ENCODE measurements around the gene CDADC1. TPM values are rescaled to one million over a fixed set of nuclear protein-coding genes. Genes with fewer than 3 reads are reported as not detected.

Gene CDADC1
- total and polyA plus RNA-seq, 2 experiments from 2014 or later, result 9.1 to 12.7 TPM

DNA sequence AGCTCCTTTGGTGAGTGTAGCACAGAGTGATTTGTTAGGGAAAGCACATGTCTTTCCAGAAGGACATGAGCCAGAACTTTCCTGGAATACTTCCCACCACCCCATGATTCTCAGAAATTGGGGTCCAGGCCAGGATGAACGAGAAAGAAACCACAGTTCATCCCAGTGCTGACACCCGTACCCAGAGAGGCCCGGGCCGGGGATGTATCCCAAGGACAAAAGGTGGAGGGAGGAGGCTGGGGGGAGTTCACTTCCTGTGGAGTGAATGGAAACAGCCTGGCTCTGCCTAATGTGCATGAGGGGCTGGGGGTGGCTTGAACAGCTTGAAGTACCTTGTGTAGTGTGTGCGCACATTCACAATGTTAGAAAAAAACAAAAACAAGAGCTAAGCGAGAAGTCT is 47.5 kb downstream of the CDADC1 start:
- no peaks in the 10 kb centered on the region for H3K36me3 ChIP-seq
- no peaks in the 10 kb centered on the region for H3K4me1 ChIP-seq (ENCODE audit: low read depth)
- no peak for TF ChIP-seq CTCF (IDR thresholded peaks at IDR 0.05; ENCODE audit: low read depth, low read length)
- H3K27ac ChIP-seq, result no peak overlapping the region
- H3K4me3 ChIP-seq, result no peak overlapping the region
- no peaks in the 10 kb centered on the region for H3K9me3 ChIP-seq (ENCODE audit: low read depth)
- no peak for DNase-seq (ENCODE audit: low read depth in 1 of 2, low spot score in 1 of 2)
- no peaks in the 10 kb centered on the region for H3K27me3 ChIP-seq

DNA sequence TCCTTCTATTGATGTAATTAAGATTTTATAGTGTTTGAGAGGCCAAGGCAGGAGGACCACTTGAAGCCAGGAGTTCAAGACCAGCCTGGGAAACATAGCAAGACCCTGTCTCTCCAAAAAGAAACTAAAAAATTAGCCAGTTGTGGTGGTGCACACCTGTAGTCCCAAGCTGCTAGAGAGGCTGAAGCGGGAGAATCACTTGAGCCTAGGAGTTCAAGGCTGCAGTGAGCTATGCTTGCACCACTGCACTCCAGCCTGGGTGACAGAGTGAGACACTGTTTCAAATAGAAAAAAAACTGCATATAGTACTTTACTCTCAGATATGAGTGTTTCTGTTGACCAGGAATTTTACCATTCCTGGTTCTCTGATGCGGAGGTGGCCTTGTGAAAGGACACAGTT is 48.9 kb downstream of the CDADC1 start:
- no peak for TF ChIP-seq CTCF (IDR thresholded peaks at IDR 0.05; ENCODE audit: low read depth, low read length)
- Histone ChIP-seq H3K4me3 (no peak overlapping the region), H3K36me3 (no peaks in the 10 kb centered on the region), H3K4me1 (ENCODE audit: low read depth) (no peaks in the 10 kb centered on the region), H3K9me3 (ENCODE audit: low read depth) (no peaks in the 10 kb centered on the region), H3K27ac (no peak overlapping the region), H3K27me3 (no peaks in the 10 kb centered on the region)
- DNase-seq (ENCODE audit: low read depth in 1 of 2, low spot score in 1 of 2), result no peak

GRCh38 chr13:49297338-49297737 is 49.6 kb downstream of the CDADC1 start:
- H3K27ac ChIP-seq, result no peak overlapping the region
- no peaks in the 10 kb centered on the region for H3K27me3 ChIP-seq
- no peaks in the 10 kb centered on the region for H3K36me3 ChIP-seq
- no peak for TF ChIP-seq CTCF (IDR thresholded peaks at IDR 0.05; ENCODE audit: low read depth, low read length)
- H3K9me3 ChIP-seq (ENCODE audit: low read depth), result no peaks in the 10 kb centered on the region
- H3K4me3 ChIP-seq, result no peak overlapping the region
- H3K4me1 ChIP-seq (ENCODE audit: low read depth), result no peaks in the 10 kb centered on the region
- DNase-seq (ENCODE audit: low read depth in 1 of 2, low spot score in 1 of 2), result no peak

GRCh38 chr13:49298416-49298815 is 50.7 kb downstream of the CDADC1 start:
- no peaks in the 10 kb centered on the region for H3K4me1 ChIP-seq (ENCODE audit: low read depth)
- no peaks in the 10 kb centered on the region for H3K27me3 ChIP-seq
- no peaks in the 10 kb centered on the region for H3K36me3 ChIP-seq
- H3K27ac ChIP-seq, result no peak overlapping the region
- no peak for DNase-seq (ENCODE audit: low read depth in 1 of 2, low spot score in 1 of 2)
- no peaks in the 10 kb centered on the region for H3K9me3 ChIP-seq (ENCODE audit: low read depth)
- H3K4me3 ChIP-seq, result no peak overlapping the region
- no peak for TF ChIP-seq CTCF (IDR thresholded peaks at IDR 0.05; ENCODE audit: low read depth, low read length)

DNA sequence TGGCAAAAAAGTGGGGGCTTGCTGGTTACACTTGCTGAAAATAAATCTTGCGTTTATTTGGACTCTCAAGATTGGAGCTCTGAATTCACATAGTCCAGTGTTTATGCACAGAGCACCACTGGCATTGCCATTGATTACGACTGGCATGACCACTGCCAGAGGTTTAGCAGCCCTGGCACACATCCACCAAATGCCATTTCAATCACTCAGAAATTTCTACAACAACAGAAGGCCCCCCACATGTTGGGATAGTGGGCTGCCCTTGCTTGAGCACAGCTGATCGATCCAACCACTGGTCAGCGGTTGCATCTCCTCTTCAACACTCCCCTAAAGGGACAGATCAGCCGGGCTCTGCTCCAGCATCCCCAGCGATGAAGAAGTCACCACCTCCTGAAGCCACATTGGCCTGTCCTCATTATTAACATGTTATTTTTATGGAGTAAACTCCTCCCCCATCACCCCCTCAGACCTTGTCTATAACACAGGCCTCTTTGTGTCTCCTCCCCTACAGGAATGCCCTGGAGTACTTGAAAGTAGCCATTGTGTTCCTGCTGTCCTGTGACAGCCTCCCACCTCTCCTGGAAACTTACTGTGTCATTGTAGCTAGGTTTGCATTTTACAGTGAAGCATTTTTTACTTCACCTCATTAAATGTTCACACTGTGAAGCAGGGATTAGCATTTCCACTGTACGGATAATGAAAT is 51.3 kb downstream of the CDADC1 start:
- DNase-seq (ENCODE audit: low read depth in 1 of 2, low spot score in 1 of 2), result no peak
- Histone ChIP-seq H3K27ac (no peak overlapping the region), H3K36me3 (no peaks in the 10 kb centered on the region), H3K4me3 (no peak overlapping the region), H3K4me1 (ENCODE audit: low read depth) (no peaks in the 10 kb centered on the region), H3K9me3 (ENCODE audit: low read depth) (no peaks in the 10 kb centered on the region), H3K27me3 (no peaks in the 10 kb centered on the region)
- no peak for TF ChIP-seq CTCF (IDR thresholded peaks at IDR 0.05; ENCODE audit: low read depth, low read length)

All from cardiac muscle cell (in vitro differentiated cells and primary cell).